SK-N-SH treated with all-trans-retinoic acid at 6 μM for 48 hours (cell line): ENCODE results near the gene METAP1D.
A peak's percentile ranks its signal among the peaks of the same experiment; 100 is the strongest.

Source experiments
- ATAC-seq: fragments of 200-7000 bp; cut with Tn5 transposase; 3 replicates; pipeline ENCODE4 v1.9.1; 2020; ENCODE audit warnings: mild to moderate bottlenecking, moderate library complexity
- ARNTL ChIP-seq: fragments of 450-650 bp; formaldehyde crosslinking; IDR thresholded peaks from 2 replicates; pipeline ENCODE4 v1.5.0; 2020; ENCODE audit warnings: low read depth, mild to moderate bottlenecking, moderate library complexity, borderline replicate concordance
- BACH2 ChIP-seq: fragments of 250-450 bp; sonication (Bioruptor Pico); IDR thresholded peaks from 2 replicates; pipeline ENCODE4 v1.9.0; 2021; ENCODE audit warnings: mild to moderate bottlenecking, borderline replicate concordance
- CREB5 ChIP-seq: fragments of 250-450 bp; sonication (Bioruptor Pico); IDR thresholded peaks from 2 replicates; pipeline ENCODE4 v1.5.1; 2020; ENCODE audit warnings: low read depth, mild to moderate bottlenecking, moderate library complexity
- CSDC2 ChIP-seq: fragments of 250-450 bp; sonication (Bioruptor Pico); IDR thresholded peaks from 2 replicates; pipeline ENCODE4 v1.5.0; 2020; ENCODE audit warnings: mild to moderate bottlenecking, moderate library complexity
- CSRNP3 ChIP-seq: fragments of 250-450 bp; sonication (Bioruptor Pico); IDR thresholded peaks from 2 replicates; pipeline ENCODE4 v1.5.1; 2021; ENCODE audit warnings: mild to moderate bottlenecking, moderate library complexity
- ESRRG ChIP-seq: fragments of 250-450 bp; sonication (Bioruptor Pico); IDR thresholded peaks from 2 replicates; pipeline ENCODE4 v1.6.1; 2021; ENCODE audit warnings: mild to moderate bottlenecking
- GLIS3 ChIP-seq: fragments of 250-450 bp; sonication (Bioruptor Pico); IDR thresholded peaks from 2 replicates; pipeline ENCODE4 v1.5.0; 2020; ENCODE audit warnings: mild to moderate bottlenecking, moderate library complexity
- ISL1 ChIP-seq: fragments of 250-450 bp; sonication (Bioruptor Pico); IDR thresholded peaks from 2 replicates; pipeline ENCODE4 v2.1.2; 2022; ENCODE audit warnings: mild to moderate bottlenecking, moderate library complexity
- OSR1 ChIP-seq: fragments of 250-450 bp; sonication (Bioruptor Pico); IDR thresholded peaks from 2 replicates; pipeline ENCODE4 v1.8.0; 2022; ENCODE audit warnings: moderate library complexity, mild to moderate bottlenecking, inconsistent platforms
- PATZ1 ChIP-seq: fragments of 250-450 bp; sonication (Bioruptor Pico); IDR thresholded peaks from 2 replicates; pipeline ENCODE4 v1.8.0; 2020; ENCODE audit warnings: mild to moderate bottlenecking, moderate library complexity, borderline replicate concordance
- RARB ChIP-seq: fragments of 250-450 bp; sonication (Bioruptor Pico); IDR thresholded peaks from 2 replicates; pipeline ENCODE4 v1.8.0; 2021; ENCODE audit warnings: mild to moderate bottlenecking, moderate library complexity
- SNAI2 ChIP-seq: fragments of 250-450 bp; sonication (Bioruptor Pico); IDR thresholded peaks from 2 replicates; pipeline ENCODE4 v1.5.0; 2020; ENCODE audit warnings: mild to moderate bottlenecking, moderate library complexity
- TCF4 ChIP-seq: fragments of 250-450 bp; sonication (Bioruptor Pico); IDR thresholded peaks from 2 replicates; pipeline ENCODE4 v1.8.0; 2021; ENCODE audit warnings: mild to moderate bottlenecking, moderate library complexity, borderline replicate concordance
- TOX ChIP-seq: fragments of 250-450 bp; sonication (Bioruptor Pico); IDR thresholded peaks from 2 replicates; pipeline ENCODE4 v1.8.0; 2021; ENCODE audit warnings: mild to moderate bottlenecking, moderate library complexity, borderline replicate concordance
- TSHZ2 ChIP-seq: fragments of 250-450 bp; sonication (Bioruptor Pico); IDR thresholded peaks from 2 replicates; pipeline ENCODE4 v1.5.0; 2020; ENCODE audit warnings: mild to moderate bottlenecking, moderate library complexity
- ZC3H10 ChIP-seq: fragments of 250-450 bp; sonication (Bioruptor Pico); IDR thresholded peaks from 2 replicates; pipeline ENCODE4 v1.5.1; 2021; ENCODE audit warnings: mild to moderate bottlenecking, moderate library complexity
- ZFP3 ChIP-seq: fragments of 250-450 bp; sonication (Bioruptor Pico); IDR thresholded peaks from 2 replicates; pipeline ENCODE4 v1.5.0; 2020; ENCODE audit warnings: mild to moderate bottlenecking, moderate library complexity
- ZFP30 ChIP-seq: fragments of 450-650 bp; formaldehyde crosslinking; IDR thresholded peaks from 2 replicates; pipeline ENCODE4 v1.5.0; 2022; ENCODE audit warnings: mild to moderate bottlenecking, moderate library complexity
- ZNF70 ChIP-seq: fragments of 450-650 bp; formaldehyde crosslinking; IDR thresholded peaks from 2 replicates; pipeline ENCODE4 v1.5.0; 2020; ENCODE audit warnings: mild to moderate bottlenecking, moderate library complexity
- ZNF8 ChIP-seq: fragments of 450-650 bp; formaldehyde crosslinking; IDR thresholded peaks from 2 replicates; pipeline ENCODE4 v1.5.0; 2020; ENCODE audit warnings: mild to moderate bottlenecking, moderate library complexity

Gene METAP1D

GRCh38 chr2:172105471-172106107, 105.8 kb downstream of the METAP1D start (continued):
- TF ChIP-seq PATZ1 (CRISPR knock-in tag) (no peak), CSDC2 (CRISPR knock-in tag) (no peak), GLIS3 (CRISPR knock-in tag) (no peak), CSRNP3 (CRISPR knock-in tag) (no peak)

- TF ChIP-seq GLIS3 (CRISPR knock-in tag) = no peak
- no peak for TF ChIP-seq BACH2
- no peak for TF ChIP-seq RARB (CRISPR knock-in tag)
- no peak for TF ChIP-seq ZFP30 (CRISPR knock-in tag)
- no peak for TF ChIP-seq ZNF70
- no peak for TF ChIP-seq TOX (CRISPR knock-in tag)
- TF ChIP-seq ZFP3 (CRISPR knock-in tag) = no peak
- TF ChIP-seq ZC3H10 (CRISPR knock-in tag) = no peak
- TF ChIP-seq SNAI2 (CRISPR knock-in tag) = no peak
- no peak for TF ChIP-seq CSDC2 (CRISPR knock-in tag)
- no peak for TF ChIP-seq OSR1 (CRISPR knock-in tag)
- no peak for TF ChIP-seq TSHZ2
- no peak for TF ChIP-seq ARNTL
- TF ChIP-seq ESRRG = no peak
- TF ChIP-seq TCF4 (CRISPR knock-in tag) = no peak
- no peak for TF ChIP-seq ZNF8 (CRISPR knock-in tag)
- no peak for TF ChIP-seq PATZ1 (CRISPR knock-in tag)
- TF ChIP-seq ISL1 (CRISPR knock-in tag) = no peak
- no peak for TF ChIP-seq CSRNP3 (CRISPR knock-in tag)
- TF ChIP-seq CREB5 (CRISPR knock-in tag) = no peak
- peak; percentile 58 for ATAC-seq
Observed at GRCh38 chr2:172106108-172106961, 106.6 kb downstream of the METAP1D start.
